ENCODE results near the gene AKAP1.

The AKAP1 gene

GRCh38 chr17:57138956-57139576, 54.0 kb downstream of the AKAP1 start:
- TF ChIP-seq, protein P1, sequence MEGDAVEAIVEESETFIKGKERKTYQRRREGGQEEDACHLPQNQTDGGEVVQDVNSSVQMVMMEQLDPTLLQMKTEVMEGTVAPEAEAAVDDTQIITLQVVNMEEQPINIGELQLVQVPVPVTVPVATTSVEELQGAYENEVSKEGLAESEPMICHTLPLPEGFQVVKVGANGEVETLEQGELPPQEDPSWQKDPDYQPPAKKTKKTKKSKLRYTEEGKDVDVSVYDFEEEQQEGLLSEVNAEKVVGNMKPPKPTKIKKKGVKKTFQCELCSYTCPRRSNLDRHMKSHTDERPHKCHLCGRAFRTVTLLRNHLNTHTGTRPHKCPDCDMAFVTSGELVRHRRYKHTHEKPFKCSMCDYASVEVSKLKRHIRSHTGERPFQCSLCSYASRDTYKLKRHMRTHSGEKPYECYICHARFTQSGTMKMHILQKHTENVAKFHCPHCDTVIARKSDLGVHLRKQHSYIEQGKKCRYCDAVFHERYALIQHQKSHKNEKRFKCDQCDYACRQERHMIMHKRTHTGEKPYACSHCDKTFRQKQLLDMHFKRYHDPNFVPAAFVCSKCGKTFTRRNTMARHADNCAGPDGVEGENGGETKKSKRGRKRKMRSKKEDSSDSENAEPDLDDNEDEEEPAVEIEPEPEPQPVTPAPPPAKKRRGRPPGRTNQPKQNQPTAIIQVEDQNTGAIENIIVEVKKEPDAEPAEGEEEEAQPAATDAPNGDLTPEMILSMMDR (conservative IDR thresholded peaks at IDR 0.05; ENCODE audit: low read depth), result no peak
- ChIA-PET CTCF (interaction anchor here (0.7 to 1.5 kb wide), 2 partner anchors 104 to 683 kb away, joined by 3 to 4 read pairs; no protein-coding TSS in a partner anchor), POLR2A (ENCODE audit: low non-redundant PET) (no interaction called here)
- DNase-seq (ENCODE audit: low spot score), result no peak
- no peak overlapping the region for H3K27ac ChIP-seq

- DNase-seq (ENCODE audit: low spot score), result no peak
- CTCF ChIA-PET, result interaction anchor here (1.5 kb wide), 1 partner anchor 103 kb away, joined by 3 read pairs; no protein-coding TSS in a partner anchor
- TF ChIP-seq, protein P1 (conservative IDR thresholded peaks at IDR 0.05; ENCODE audit: low read depth), result no peak
- no peak overlapping the region for H3K27ac ChIP-seq
- POLR2A ChIA-PET (ENCODE audit: low non-redundant PET), result no interaction called here
Measured at GRCh38 chr17:57140316-57140715, 55.3 kb downstream of the AKAP1 start.

GRCh38 chr17:57142925-57143324, 57.9 kb downstream of the AKAP1 start:
- CTCF ChIA-PET, result no interaction called here
- TF ChIP-seq, protein P1 (conservative IDR thresholded peaks at IDR 0.05; ENCODE audit: low read depth), result no peak
- POLR2A ChIA-PET (ENCODE audit: low non-redundant PET), result no interaction called here
- H3K27ac ChIP-seq, result no peak overlapping the region
- no peak for DNase-seq (ENCODE audit: low spot score)

DNA sequence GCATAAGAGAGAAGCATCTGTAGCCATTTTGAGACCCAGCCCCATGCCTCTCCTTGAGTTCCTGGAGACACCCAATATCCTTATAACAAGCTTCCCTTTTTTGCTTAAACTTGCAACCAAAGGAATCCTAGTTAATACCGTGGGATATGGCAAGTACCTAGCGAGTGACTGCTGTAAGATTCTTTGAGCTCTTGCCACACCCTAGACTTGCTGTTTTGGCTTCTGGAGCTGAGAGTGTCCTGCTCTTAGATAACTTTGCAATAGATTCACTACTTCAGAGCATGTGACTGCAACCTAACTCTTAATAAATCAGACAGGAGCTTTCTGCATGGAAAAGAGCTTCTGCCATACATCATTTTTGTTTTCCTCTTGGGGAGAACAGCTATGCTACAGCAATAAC, 58.3 kb downstream of the AKAP1 start:
- ChIA-PET CTCF (no interaction called here), POLR2A (ENCODE audit: low non-redundant PET) (no interaction called here)
- TF ChIP-seq, protein P1 (conservative IDR thresholded peaks at IDR 0.05; ENCODE audit: low read depth), result no peak
- no peak overlapping the region for H3K27ac ChIP-seq
- no peak for DNase-seq (ENCODE audit: low spot score)

GRCh38 chr17:57143919-57144318, 58.9 kb downstream of the AKAP1 start:
- CTCF ChIA-PET, result no interaction called here
- POLR2A ChIA-PET (ENCODE audit: low non-redundant PET), result no interaction called here
- H3K27ac ChIP-seq, result no peak overlapping the region
- TF ChIP-seq, protein P1 (conservative IDR thresholded peaks at IDR 0.05; ENCODE audit: low read depth), result no peak
- no peak for DNase-seq (ENCODE audit: low spot score)

DNA sequence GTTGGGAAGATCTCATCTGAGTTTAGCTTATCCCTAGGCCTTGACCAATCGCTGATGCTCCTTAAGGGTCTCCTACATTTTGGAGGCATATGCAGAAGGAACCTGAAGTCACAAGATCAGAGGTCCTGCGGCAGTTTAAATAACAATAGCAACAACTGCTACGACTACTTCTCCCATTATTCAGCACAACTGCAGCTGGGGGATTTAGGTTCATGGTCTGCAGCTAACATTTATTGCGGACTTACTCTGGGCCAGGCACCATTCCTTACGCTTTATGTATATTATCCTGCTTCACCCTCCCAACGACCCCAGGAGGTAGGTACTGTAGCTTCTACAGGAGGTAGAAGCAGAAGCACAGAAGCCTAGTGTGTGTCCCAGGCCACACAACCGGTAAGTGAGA, 59.5 kb downstream of the AKAP1 start:
- POLR2A ChIA-PET (ENCODE audit: low non-redundant PET), result no interaction called here
- CTCF ChIA-PET, result no interaction called here
- no peak overlapping the region for H3K27ac ChIP-seq
- TF ChIP-seq, protein P1 (conservative IDR thresholded peaks at IDR 0.05; ENCODE audit: low read depth), result no peak
- no peak for DNase-seq (ENCODE audit: low spot score)
